IPS DF 4.7 (cell line): ENCODE results near the gene PSMD1.
A peak's percentile ranks its signal among the peaks of the same experiment; 100 is the strongest.

ENCODE experiments used
- DNase-seq: peaks from one replicate; pipeline ENCODE4 v3.0.0-alpha.2; 2013; ENCODE audit warnings: low spot score; ENCODE audit errors: extremely low read depth

Gene PSMD1

DNA sequence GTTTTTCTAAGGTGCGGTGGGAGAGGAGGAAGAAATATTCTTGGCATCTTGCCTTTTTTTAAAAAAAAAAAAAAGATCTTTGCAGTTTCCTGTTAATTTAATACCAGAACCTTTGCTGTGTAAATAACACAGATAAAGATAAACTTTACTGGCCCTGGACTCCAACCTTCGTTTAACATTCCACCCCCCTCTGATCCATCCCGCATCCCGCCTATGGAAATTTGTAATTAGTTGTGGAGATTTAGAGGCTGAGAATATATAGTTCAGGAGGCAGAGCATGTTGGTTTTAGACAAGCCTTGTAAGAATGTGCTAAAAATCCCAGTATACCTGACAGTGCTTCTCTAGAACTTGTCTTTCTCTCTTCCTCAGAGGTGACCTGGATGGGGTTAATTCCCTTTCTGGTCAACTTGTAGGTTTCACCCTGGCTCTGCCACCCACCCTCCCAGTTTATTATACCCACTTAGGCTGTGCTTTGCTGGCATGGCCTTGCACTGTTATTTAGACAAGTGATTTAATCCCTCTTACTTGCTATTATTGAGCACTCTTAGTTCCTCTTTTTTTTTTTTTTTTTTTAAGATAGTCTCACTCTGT lies 22.3 kb upstream of the PSMD1 start:
- no peak for DNase-seq

DNA sequence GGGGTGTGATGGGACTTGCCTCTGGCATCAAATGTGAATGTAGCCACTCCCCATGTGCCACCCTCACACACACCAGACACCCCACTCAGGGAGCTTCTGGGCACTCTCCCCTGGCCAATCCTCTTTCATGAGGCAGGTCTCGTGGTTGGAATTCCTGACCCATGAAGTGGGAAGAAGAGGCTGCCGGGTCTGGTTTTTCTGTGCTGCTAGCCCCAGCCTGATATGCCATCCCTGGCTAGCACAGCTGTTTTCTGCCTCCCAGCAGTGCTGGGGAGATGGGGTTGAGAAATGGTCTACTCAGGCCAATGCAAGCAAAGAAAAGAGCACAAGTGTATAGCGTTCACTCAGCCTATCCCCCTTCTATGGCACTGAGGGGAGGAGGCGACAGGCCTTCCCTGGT lies 20.5 kb upstream of the PSMD1 start:
- no peak for DNase-seq

DNA sequence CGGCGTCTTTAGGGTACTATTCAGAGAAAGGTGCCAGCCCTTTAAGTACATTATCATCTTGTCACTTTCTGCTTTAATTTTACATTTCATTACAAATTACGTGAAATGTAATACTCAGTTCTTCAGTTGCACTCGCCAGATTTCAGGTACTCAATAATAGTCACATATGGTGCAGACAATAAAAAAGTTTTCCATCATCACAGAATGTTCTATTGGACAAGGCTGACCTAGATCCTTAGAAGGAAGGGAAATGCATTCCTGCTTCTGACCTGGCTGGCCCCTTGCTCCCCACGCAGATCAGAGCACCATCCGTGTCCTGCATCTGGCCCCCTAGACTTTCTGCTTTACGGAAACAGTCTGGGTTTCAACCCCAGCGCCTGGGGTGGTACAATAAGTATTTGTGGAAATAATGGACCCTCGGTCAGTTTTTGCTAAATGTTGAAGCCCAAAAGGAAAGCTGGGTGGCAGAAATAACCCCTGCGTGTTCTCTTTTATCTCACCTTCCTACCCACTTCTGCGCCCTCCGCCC lies 20.0 kb upstream of the PSMD1 start:
- DNase-seq = no peak

DNA sequence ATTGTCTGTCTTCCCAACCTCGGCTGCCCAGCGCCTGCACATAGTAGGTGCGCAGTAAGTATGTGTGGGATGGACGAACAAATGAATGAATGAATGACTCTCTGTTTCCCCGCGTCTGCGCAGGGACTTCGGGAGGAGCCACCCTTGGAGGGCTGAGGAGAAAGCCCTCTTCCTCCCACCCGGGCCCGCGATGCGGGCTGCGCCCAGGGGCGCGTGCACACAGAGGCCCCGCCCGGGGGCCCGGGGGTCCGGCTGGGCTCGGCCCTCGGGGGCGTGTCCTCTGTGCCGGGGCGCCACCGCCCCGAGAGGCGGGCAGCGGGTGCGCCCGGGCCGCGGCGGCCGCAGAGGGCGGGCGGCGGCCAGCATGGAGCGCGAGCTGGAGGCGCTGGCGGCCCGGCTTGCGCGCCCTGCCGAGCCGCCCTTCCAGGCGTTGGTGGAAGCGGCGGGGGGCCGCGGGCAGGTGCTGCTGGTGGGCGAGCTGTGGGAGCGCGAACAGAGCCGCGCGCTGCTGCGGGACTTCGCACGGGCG lies 19.4 kb upstream of the PSMD1 start, which contains the start of gene C2orf72:
Gene C2orf72, plus strand, starts transcription at position 322 of the 529 bp plus-strand sequence. Its CDS starts 43 bp downstream, at position 365.
- no peak for DNase-seq

DNA sequence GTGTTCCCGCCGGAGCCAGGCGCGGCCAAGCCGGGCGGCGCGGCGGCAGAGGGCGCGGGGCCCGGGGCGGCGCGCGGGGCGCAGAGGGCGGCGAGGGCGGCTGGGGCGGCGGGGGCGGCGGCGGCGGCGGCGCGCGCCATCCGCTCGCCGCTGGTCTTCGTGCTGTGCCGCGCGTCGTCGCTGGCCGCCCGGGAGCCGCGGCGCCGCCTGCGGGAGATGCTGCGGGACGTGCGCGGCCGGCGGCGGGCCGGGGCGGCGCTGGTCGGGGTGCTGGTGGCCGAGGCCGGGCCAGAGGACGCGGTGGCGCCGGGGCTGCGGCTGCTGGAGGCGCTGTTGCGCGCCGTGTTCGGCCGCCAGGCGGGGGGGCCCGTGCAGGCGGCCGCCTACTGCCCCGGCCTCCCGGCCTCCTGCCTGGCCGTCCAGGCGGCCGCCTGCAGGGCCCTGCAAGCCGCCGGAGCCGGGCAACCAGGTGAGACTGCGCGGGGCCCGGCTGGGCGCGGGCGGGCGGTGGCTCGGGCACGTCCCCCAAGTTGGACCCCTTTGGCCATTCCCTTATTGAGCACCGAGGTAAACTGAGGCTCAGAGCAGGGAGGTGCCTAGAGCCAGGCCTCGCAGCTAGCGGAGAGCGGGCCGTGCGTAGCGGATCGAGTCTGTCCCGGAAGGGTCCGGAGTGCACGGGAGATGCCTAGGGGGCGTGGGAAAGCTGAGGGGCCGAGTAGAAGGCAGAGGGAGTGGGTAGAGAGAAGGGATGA lies 18.8 kb upstream of the PSMD1 start:
- no peak for DNase-seq

DNA sequence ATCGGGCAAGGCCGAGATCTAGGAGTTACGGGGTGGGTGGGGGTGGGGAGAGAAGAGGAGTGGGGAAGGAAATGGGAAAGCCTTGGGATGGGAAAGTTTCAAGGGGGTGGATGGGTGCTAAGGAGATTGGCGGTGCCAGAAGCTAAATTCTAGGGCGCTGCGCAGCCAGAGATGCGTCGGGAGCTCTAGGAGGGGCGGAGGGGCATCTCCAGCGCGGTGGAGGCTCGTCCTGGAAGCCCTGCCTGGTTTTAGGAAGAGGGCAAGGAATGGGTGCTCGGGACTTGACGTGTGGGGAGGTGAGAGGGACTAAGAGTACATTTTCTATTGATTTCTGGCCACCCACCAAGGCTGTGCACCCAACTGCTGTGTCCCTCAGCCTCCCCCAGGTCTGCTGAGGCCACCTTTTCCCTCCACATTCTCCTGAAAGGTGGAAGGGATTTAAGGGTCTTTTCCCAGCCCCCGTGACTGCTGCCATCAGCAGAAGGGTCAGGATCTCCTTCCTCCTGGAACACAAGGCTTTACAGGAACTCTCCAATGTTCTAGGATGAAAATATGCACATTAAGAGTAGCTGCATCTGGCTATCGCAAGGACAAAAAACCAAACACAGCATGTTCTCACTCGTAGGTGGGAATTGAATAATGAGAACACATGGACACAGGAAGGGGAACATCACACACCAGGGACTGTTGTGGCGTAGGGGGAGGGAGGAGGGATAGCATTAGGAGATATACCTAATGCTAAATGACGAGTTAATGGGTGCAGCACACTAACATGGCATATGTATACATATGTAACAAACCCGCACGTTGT lies 18.0 kb upstream of the PSMD1 start:
- no peak for DNase-seq

DNA sequence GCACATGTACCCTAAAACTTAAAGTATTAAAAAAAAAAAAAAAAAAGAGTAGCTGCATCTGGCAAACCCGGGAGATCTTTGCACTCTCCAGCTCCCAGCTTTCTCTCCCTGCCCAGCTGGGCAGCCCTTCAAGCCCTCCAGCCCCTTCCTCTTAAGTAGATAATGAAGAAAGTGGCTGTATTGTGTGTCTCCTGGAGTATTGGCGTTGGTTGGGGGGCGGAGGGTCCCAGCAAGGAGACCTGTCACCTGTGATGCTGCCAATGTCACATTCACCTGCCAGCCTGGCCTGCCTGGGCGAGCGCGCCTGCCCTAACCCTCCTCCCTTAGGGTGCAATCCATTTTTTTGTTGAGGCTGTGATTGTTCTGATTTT lies 17.4 kb upstream of the PSMD1 start:
- DNase-seq = no peak

DNA sequence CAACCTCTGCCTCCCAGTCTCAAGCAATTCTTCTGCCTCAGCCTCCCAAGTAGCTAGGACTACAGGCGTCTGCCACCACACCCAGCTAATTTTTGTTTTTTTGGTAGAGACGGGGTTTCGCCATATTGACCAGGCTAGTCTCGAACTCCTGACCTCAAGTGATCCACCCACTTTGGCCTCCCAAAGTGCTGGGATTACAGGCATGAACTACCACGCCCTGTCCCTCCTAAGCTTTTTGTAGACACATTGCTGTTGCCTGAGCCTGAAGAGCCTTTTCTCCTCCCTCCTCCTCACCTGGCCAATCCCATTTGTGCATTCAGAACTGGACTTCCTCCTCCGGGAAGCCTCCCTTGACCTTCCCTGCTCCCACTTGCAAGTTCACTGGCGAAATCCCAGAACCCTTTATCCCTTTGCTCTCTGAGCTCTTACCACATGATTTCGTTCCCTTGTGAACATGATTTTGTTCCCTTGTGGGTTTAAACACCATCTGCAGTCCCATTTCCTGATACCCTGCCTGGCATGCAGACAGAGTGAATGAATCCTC lies 16.8 kb upstream of the PSMD1 start:
- no peak for DNase-seq

DNA sequence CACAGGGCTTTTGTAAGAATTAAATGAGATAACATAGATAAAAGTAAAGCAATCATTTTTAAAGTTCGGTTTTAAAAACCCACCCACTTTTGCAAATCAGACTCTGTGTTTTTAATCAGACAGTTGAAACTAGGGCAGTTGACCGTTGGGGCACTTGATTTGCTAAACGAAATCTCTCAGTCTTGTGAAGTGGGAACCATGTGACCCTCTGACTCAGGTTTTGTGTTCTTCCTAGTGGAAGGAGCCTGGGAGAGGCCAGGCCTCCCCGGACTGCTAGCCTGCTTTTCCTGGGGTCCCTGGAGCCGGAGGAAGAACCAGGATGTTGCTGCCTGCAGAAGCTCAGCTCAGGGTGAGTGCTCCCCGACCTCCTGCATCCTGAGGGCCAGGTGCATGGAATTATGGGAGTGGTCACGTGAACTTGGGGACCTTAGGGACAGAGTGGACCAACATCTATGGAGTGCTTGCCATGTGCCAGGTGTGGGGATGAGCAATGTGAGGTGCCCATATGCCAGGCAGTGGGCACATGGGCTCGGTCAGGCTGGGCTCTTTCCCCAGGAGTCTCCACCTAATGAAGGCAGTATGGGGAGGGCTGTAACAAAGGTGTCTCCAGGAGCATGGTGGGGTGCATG lies 15.5 kb upstream of the PSMD1 start:
- no peak for DNase-seq

DNA sequence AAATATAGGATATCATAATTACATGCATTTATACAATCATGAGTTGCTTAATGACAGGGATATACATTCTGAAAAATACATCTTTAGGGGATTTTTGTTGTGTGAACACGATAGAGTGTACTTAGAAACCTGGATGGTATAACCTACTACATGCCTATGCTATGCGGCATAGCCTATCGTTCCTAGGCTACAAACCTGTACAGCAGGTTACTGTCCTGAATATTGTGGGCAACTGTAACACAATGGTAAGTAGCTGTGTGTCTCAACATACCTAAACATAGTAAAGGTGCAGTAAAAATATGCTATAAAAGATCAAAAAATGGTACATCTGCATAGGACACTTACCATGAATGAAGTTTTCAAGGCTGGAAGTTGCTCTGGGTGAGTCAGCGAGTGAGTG lies 12.9 kb upstream of the PSMD1 start:
- DNase-seq = no peak

DNA sequence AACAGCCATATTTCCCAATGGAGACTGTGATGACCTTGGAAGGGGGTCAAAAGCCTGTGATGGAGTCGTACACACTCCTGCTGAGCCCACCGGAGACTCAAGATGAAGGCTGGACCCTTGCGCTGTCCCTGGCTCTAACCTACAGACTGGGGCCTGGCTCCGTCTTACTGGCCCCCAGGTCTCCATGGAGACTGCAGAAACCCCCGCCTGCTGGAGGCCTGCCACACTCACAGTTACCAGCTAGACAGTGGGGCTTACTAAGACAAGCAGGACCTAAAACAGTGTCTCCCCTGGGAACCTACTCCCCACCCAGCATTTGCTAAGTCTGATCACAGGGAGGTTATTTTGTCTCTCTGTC lies 9.8 kb upstream of the PSMD1 start:
- DNase-seq = no peak

DNA sequence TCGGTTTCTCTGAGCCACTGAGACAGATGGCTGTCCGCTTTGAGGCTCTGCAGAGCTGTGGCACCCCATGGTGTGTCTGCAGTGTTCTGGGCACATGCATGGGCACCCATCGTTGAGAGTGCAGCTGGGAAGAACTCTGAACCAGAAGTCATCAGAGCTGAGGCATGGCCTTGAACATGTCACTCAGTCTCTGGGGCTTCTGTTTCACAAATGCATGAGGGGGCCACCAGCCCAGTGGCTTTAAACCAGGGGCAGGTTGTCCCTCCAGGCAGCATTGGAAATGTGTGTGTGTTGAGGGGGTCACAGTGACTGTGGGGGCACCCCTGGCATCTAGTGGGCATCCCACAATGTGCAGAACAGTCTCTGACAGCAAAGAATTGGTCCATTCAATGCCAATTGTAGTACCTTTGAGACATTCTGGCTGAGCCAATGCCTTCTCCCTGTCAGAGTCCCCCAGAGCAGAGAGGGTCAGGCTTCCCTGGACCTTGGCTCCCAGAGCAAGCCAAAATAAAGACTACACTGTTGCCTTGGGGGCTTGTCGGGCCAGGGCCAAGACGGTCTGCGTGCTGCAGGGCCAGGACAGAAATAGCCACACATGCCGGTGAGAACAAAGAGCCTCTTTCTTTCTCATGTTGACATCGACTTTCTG lies 9.3 kb upstream of the PSMD1 start:
- no peak for DNase-seq

DNA sequence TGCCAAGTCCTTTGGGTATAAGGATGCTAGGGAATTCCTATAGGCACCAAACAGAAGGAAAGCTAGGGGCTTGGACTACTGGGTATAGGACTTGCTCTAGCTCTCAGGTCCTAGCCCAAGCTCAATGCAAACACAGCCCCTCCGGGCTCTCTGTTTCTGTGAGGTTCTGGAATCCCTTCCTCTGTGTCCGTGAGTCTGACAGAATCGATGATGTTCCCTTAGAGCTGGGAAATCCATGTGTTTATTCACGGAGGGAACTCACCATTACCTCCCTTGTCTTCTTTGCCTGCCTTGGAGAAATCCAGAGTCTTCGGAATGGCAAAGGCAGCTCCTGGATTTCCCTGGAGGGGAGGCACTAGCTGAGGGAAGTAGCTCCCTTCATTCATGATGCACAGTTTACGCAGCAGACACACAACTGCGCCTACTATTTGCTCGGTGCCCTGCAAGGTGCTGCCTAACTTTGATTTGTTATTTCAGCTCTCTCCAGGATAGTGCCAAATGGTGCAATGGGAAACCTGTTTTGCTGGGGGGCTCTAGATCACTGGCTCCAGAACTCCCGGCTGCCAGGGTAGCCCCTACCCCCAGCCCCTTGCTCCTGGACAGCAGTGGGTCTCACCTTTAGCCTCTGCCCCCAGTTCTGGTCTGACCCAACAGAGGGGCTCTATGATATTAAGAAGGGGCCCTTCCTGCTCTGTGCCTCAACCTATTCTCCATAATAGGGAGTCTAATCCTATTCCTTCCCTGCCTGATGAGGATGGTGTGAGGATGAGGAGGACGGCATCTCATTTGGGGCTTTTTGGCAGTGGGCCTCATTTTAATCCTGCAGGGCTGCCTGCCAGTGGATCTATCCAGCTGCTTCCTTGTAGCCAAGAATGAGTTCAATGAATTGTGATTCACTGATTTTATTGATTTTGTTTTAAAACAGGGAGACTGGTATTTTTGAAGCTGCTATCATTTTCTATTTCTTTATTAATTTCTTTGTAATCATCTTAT lies 8.4 kb upstream of the PSMD1 start:
- no peak for DNase-seq

DNA sequence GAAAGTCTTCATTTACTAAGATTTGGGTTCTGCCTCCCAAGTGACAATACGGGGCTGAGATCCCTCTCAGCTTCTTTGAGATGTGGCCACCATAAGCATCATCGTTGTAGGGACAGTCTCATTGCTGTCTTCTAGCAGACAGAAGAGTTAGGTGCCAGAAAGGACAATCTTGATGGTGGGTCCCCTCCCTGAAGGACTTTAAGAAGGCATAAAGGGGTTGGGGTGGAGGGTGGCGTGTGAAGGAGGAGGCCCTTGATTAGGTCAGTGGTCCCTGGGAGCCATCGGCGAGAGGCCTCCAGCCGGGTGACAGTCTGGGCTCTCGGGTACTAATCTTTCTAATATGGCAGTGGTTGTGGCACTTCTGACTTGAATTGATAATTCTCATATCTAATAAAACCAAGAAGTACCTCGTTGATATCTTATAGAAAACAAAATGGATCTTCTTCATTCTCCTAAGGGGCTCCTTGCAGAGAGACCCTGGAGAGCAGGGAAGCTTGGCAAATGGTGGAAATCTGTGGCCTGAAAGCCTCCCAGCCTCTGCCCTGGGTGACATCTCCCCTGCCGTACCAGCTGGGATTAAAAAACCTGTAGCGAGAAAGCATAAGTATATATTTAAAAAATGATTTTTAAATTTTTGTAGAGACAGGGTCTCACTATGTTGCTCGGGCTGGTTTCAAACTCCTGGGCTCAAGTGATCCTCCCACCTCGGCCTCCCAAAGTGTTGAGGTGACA lies 7.2 kb upstream of the PSMD1 start:
- no peak for DNase-seq

DNA sequence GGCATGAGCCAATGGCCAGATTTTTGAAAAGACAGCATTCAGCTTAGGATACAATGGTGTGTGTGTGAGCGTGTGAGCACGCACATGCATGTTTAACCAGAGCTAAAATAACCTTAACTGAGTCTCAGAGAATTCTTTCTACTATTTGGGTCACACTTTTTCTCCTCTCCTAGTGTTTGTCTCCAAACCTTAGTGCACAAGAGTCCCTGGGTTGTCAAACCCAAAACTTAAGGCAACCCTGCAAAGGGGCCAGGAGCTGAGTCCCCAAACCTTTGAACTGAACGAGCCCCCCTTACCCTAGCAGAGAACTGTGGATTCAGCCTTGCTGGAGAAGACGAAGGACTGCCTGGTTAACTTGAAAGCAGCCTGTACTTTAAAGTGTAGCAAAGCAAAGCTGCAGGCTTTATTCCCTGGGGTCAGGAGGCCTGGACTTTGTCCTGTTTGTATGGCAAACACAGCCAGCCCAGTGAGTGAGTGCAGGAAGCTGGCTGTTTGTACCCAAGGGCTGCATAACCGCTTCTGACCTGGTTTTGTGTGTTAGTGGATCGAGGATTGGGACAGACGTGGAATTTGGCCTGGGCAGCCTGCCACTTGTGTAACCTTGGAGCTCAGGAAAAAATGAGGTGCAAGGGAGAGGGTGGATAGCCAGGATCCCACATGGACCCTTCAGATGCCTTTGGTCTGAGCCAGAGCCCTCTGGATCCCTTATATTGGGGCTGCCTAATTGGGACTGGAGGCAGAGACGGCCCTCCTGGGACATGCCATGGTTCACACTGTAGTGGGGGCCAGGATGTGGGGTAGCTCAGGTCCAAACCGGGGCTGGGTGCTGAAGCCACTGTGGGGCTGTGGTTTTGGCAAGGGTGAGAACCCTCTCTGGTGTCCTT lies 6.4 kb upstream of the PSMD1 start:
- DNase-seq = no peak

DNA sequence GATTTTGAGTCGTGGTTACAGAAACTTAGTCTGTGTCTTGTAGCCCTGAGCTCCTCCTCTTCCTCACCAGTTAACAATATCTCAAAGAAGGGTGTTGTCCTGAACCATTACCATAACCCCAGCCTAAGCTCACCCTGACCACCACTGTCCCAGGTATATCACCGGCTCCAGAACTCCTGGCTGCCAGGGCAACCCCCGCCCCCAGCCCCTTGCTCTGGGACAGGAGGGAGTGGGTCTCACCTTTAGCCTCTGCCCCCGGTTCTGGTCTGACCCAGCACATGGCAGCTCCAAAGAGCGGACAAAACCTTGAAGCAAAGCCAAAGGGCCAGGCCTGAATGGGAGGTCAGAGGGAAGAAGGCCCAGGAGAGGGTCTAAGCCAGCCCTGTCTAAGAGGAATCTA lies 5.6 kb upstream of the PSMD1 start:
- no peak for DNase-seq

DNA sequence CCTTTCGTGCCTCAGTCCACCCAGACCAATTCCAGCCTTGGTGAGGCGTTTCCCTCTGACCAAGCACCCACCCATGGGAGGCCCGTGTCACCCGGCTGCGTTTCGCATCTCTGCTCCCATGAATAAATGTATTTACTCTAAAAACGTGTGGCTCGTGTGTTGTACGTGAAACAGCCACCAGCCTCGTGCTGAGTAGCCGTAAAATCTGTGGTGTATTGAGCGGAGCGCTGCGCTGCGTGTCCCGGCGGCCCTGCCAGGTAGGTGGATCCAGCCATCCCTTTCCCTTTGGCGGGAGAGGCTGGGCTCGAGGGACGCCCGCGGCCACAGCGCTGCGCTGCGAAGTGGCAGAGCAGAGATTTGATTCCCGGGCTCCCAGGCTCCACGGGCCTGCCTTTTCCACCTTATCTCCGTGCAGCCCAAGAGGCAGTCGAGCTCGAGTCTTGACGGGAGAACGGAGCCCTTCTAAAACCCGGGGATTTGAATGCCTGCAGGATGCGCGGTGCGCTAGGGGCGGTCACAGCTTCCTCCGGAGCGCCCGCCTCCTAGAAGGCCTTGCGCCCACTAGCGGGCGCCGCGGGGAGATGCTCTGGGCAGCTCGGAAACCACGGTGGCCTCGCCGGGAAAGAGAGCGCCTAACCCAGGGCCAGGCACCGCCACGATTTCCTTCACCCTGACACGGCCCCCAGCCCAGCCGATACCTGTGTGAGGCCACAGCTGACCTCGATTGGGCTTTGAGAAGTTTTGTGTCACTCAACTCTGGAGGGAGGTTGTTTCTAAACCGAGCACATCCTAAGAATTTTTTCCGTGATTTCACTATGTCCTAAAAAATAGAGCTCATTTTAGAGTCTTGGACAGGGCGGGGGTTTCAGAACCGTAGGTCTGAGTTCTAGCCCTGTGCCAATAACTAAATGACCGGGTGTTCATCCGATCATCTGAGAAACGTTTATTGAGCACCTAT lies 3.9 kb upstream of the PSMD1 start:
- peak; percentile 56 for DNase-seq
